Fibroblast of lung (primary cell): ENCODE results near the gene MAGI2. TPM values are rescaled to one million over a fixed set of nuclear protein-coding genes. Genes with fewer than 3 reads are reported as not detected.
A peak's percentile ranks its signal among the peaks of the same experiment; 100 is the strongest.

Source experiments
- DNase-seq, 2 donors: peaks; one replicate each; pipeline versions ENCODE4 v3.0.0 to v3.0.0-alpha.2; 2010; ENCODE audit warnings: low read depth in 2 of 2
- H2AFZ ChIP-seq: 2 replicates; pipeline ENCODE4 v1.5.1; 2012; ENCODE audit warnings: low read length, control low read depth, inconsistent platforms
- H3K27ac ChIP-seq: 2 replicates; pipeline ENCODE4 v1.5.1; 2011; ENCODE audit warnings: low read length, control low read depth; ENCODE audit not compliant: insufficient read depth
- H3K27me3 ChIP-seq: 2 replicates; pipeline ENCODE4 v1.5.1; 2011; ENCODE audit warnings: mild to moderate bottlenecking, low read length; ENCODE audit not compliant: control insufficient read depth, insufficient read depth
- H3K36me3 ChIP-seq: 2 replicates; pipeline ENCODE4 v1.5.1; 2011; ENCODE audit warnings: low read length; ENCODE audit not compliant: control insufficient read depth, insufficient read depth
- H3K4me1 ChIP-seq: 2 replicates; pipeline ENCODE4 v1.5.1; 2011; ENCODE audit warnings: low read length; ENCODE audit not compliant: control insufficient read depth, insufficient read depth; ENCODE audit errors: extremely low read depth
- H3K4me2 ChIP-seq: 2 replicates; pipeline ENCODE4 v1.5.1; 2011; ENCODE audit warnings: low read length, control low read depth; ENCODE audit not compliant: insufficient read depth; ENCODE audit errors: extremely low read depth
- H3K4me3 ChIP-seq, 4 experiments: fragments of 200-600 bp in 1 of 4; sonication (generic) in 1 of 4; replicated peaks in 1 of 4; 2 replicates each; pipeline ENCODE4 v1.5.1; 2011 to 2016; ENCODE audit warnings: low read length in 4 of 4, low read depth in 3 of 4, mild to moderate bottlenecking in 3 of 4, control low read depth in 2 of 4, inconsistent platforms in 1 of 4, mixed read lengths in 1 of 4; ENCODE audit not compliant: insufficient read depth in 1 of 4; ENCODE audit errors: control extremely low read depth in 1 of 4
- H3K79me2 ChIP-seq: 2 replicates; pipeline ENCODE4 v1.5.1; 2012; ENCODE audit warnings: mild to moderate bottlenecking, low read length, inconsistent platforms; ENCODE audit not compliant: control insufficient read depth, insufficient read depth
- H3K9ac ChIP-seq: 2 replicates; pipeline ENCODE4 v1.5.1; 2011; ENCODE audit warnings: mild to moderate bottlenecking, low read length, control low read depth; ENCODE audit not compliant: insufficient read depth
- H3K9me3 ChIP-seq: 2 replicates; pipeline ENCODE4 v1.5.1; 2012; ENCODE audit warnings: low read depth, low read length; ENCODE audit not compliant: control insufficient read depth, insufficient read depth
- H4K20me1 ChIP-seq: 2 replicates; pipeline ENCODE4 v1.5.1; 2011; ENCODE audit warnings: low read length; ENCODE audit not compliant: control insufficient read depth, insufficient read depth; ENCODE audit errors: extremely low read depth
- EZH2 ChIP-seq: IDR thresholded peaks from 2 replicates; pipeline ENCODE4 v1.5.1; 2012; ENCODE audit warnings: low read length, control low read depth, mild to moderate bottlenecking; ENCODE audit errors: missing control alignments
- polyA plus RNA-seq, 2 donors: library from polyadenylated mRNA; depleted of rRNA in 1 of 2; stranded (reverse) in 1 of 2; unstranded in 1 of 2; fragments of >200 nt; gene quantifications; 2 replicates each; pipeline ENCODE4 v1.2.1, GENCODE V29; 2011 to 2012; ENCODE audit warnings: missing spikeins in 1 of 2
- total RNA-seq: library from RNA; depleted of rRNA; stranded (reverse); fragments of >200 nt; gene quantifications from 2 replicates; pipeline ENCODE4 v1.2.1, GENCODE V29; 2014
- TF ChIP-seq, protein P1 (sequence below), 2 donors: IDR thresholded peaks in 1 of 2; conservative IDR thresholded peaks in 1 of 2; 1 replicate in 1 of 2; 2 replicates in 1 of 2; pipeline ENCODE4 v1.5.1; 2011 to 2012; ENCODE audit warnings: low read length in 2 of 2, control low read depth in 1 of 2, inconsistent platforms in 1 of 2, low read depth in 1 of 2, mild to moderate bottlenecking in 1 of 2

The MAGI2 gene
- total and polyA plus RNA-seq, 2 donors (not counting 1 experiment from before 2014, with no cell fraction given), result 1.8 to 17.0 TPM

- peak overlapping the region; percentile 71 for H2AFZ ChIP-seq
- H3K27ac ChIP-seq, result peak overlapping the region; percentile 11
- peaks cover 2% of the 10 kb centered on the region for H3K79me2 ChIP-seq
- H3K9ac ChIP-seq, result no peak overlapping the region
- H3K36me3 ChIP-seq, result no peaks in the 10 kb centered on the region
- peaks cover 2% of the 10 kb centered on the region for H3K4me1 ChIP-seq
- H3K9me3 ChIP-seq, result no peaks in the 10 kb centered on the region
- TF ChIP-seq EZH2, result no peak
- TF ChIP-seq, protein P1, sequence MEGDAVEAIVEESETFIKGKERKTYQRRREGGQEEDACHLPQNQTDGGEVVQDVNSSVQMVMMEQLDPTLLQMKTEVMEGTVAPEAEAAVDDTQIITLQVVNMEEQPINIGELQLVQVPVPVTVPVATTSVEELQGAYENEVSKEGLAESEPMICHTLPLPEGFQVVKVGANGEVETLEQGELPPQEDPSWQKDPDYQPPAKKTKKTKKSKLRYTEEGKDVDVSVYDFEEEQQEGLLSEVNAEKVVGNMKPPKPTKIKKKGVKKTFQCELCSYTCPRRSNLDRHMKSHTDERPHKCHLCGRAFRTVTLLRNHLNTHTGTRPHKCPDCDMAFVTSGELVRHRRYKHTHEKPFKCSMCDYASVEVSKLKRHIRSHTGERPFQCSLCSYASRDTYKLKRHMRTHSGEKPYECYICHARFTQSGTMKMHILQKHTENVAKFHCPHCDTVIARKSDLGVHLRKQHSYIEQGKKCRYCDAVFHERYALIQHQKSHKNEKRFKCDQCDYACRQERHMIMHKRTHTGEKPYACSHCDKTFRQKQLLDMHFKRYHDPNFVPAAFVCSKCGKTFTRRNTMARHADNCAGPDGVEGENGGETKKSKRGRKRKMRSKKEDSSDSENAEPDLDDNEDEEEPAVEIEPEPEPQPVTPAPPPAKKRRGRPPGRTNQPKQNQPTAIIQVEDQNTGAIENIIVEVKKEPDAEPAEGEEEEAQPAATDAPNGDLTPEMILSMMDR (conservative IDR thresholded peaks at IDR 0.05 in 1 of 2, IDR thresholded peaks at IDR 0.05 in 1 of 2; ENCODE audit: low read depth in 1 of 2, low read length in 2 of 2), result no peak
- no peaks in the 10 kb centered on the region for H4K20me1 ChIP-seq
- peak overlapping the region; percentile 56 for H3K4me2 ChIP-seq
- peak in 1 of 2 donors; percentile 14 for DNase-seq
- no peak overlapping the region for H3K4me3 ChIP-seq
- H3K27me3 ChIP-seq, result no peaks in the 10 kb centered on the region
Measured at GRCh38 chr7:79398138-79398749, 55.2 kb downstream of the MAGI2 start.

DNA sequence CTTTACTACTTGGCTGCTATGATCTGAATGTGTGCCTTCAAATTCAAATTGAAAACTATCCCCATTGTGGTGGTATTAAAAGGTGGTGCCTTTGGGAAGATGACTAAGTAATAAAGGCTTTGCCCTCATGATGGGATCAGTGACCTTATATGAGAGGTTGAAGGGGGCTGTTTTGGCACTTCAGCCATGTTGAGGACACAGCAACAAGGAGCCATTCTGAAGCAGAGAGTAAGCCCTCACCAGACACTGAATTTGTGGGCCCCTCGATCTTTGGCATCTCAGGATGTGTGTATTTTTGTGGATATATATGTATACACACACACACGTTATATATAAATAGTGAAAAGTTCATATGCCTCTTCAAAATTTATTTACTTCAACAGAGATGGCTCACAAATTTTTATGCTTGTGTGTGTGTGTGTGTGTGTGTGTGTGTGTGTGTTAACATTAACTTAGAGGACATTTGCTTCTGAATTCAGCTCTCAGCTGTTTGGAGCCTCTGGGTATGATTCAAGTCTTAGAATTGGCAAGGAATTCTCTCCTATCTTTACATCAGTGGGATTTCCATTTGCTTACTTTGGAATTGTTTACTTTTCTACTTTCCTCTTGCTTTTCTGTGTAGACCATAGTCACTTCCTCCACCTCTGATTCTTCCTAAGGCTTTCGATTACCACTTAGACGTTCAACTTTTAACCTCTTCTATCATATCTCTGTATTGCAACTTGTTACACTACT is 66.6 kb downstream of the MAGI2 start:
- Histone ChIP-seq H3K4me1 (peaks cover 3% of the 10 kb centered on the region), H3K4me2 (peak overlapping the region; percentile 28), H3K36me3 (no peaks in the 10 kb centered on the region), H3K9ac (no peak overlapping the region), H3K9me3 (no peaks in the 10 kb centered on the region), H3K79me2 (no peaks in the 10 kb centered on the region), H3K27ac (no peak overlapping the region), H3K4me3 (no peak overlapping the region), H4K20me1 (no peaks in the 10 kb centered on the region), H2AFZ (no peak overlapping the region), H3K27me3 (no peaks in the 10 kb centered on the region)
- TF ChIP-seq, protein P1 (conservative IDR thresholded peaks at IDR 0.05 in 1 of 2, IDR thresholded peaks at IDR 0.05 in 1 of 2; ENCODE audit: low read depth in 1 of 2, low read length in 2 of 2), result no peak
- TF ChIP-seq EZH2, result no peak
- DNase-seq, result peak; percentile 26 to 80

DNA sequence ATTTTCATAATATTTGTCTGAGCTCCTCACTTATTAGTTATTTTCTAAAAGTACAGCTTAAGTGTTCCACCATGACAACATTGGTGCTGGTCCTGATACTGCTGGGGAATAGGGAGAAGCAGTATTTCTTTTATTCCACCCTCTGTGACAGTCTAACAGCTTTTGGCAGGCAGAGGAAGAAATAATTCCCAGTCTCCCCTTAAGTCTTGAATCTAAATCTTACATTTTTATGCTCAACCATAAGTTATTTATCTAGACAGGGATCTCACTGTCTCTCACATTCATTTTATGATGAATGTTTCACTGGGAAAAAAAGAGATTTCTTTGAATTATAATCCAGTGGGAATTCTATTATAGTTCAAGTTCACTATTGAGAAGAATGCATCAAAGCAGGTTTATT is 71.5 kb downstream of the MAGI2 start:
- no peaks in the 10 kb centered on the region for H3K79me2 ChIP-seq
- H4K20me1 ChIP-seq, result no peaks in the 10 kb centered on the region
- DNase-seq, result no peak
- no peak overlapping the region for H3K27ac ChIP-seq
- no peaks in the 10 kb centered on the region for H3K27me3 ChIP-seq
- no peak for TF ChIP-seq EZH2
- TF ChIP-seq, protein P1 (conservative IDR thresholded peaks at IDR 0.05 in 1 of 2, IDR thresholded peaks at IDR 0.05 in 1 of 2; ENCODE audit: low read depth in 1 of 2, low read length in 2 of 2), result no peak
- peaks cover 3% of the 10 kb centered on the region for H3K4me1 ChIP-seq
- no peak overlapping the region for H2AFZ ChIP-seq
- no peak overlapping the region for H3K4me3 ChIP-seq
- H3K36me3 ChIP-seq, result no peaks in the 10 kb centered on the region
- H3K9ac ChIP-seq, result no peak overlapping the region
- H3K4me2 ChIP-seq, result no peak overlapping the region
- H3K9me3 ChIP-seq, result no peaks in the 10 kb centered on the region
